Stomach (tissue), 9 donors: ENCODE results near the gene TEX19. TPM values are rescaled to one million over a fixed set of nuclear protein-coding genes. Genes with fewer than 3 reads are reported as not detected.

Experiments used
- DNase-seq, 2 donors: peaks; one replicate each; pipeline versions ENCODE4 v3.0.0 to v3.0.0-alpha.2; 2013 to 2019
- H3K27ac ChIP-seq, 5 donors: fragments of 200-600 bp in 4 of 5; sonication (generic) in 4 of 5; one replicate each; pipeline ENCODE4 v1.5.1; 2013 to 2019; ENCODE audit warnings: mild to moderate bottlenecking in 1 of 5, moderate library complexity in 1 of 5
- H3K27me3 ChIP-seq, 3 donors: fragments of 200-600 bp; sonication (generic); one replicate each; pipeline ENCODE4 v1.5.1; 2017 to 2019; ENCODE audit warnings: mixed run types in 1 of 3
- H3K36me3 ChIP-seq, 4 donors: fragments of 200-600 bp; sonication (generic); 1 replicate in 3 of 4; 2 replicates in 1 of 4; pipeline ENCODE4 v1.5.1; 2016 to 2019
- H3K4me1 ChIP-seq, 4 donors: fragments of 200-600 bp; sonication (generic); one replicate each; pipeline ENCODE4 v1.5.1; 2016 to 2019
- H3K4me3 ChIP-seq, 4 donors: fragments of 200-600 bp; sonication (generic) in 3 of 4; one replicate each; pipeline ENCODE4 v1.5.1; 2016 to 2019; ENCODE audit warnings: mild to moderate bottlenecking in 1 of 4
- H3K9me3 ChIP-seq, 4 donors: fragments of 200-600 bp; sonication (generic); one replicate each; pipeline ENCODE4 v1.5.1; 2016 to 2019
- EP300 ChIP-seq: sonication (generic); formaldehyde crosslinking; IDR thresholded peaks from one replicate; pipeline ENCODE4 v1.6.1; 2017; ENCODE audit warnings: antibody characterized with exemption
- POLR2A ChIP-seq, 4 donors: fragments of 450-650 bp; IDR thresholded peaks; one replicate each; pipeline ENCODE4 v1.6.1; 2016; ENCODE audit warnings: antibody characterized with exemption in 4 of 4, control low read depth in 2 of 4, mild to moderate bottlenecking in 1 of 4, moderate library complexity in 1 of 4
- POLR2AphosphoS5 ChIP-seq, 3 donors: sonication (generic); formaldehyde crosslinking; IDR thresholded peaks; one replicate each; pipeline ENCODE4 v1.6.1; 2016; ENCODE audit warnings: antibody characterized with exemption in 3 of 3
- WGBS, 5 donors: extraction: QIAGEN DNeasy Blood & Tissue Kit in 3 of 5; methylation state at CpG; one replicate each; pipeline versions ENCODE4 v1.1.5 to v1.1.7; 2013 to 2018; 5-methylcytosine and 5-hydroxymethylcytosine counted together
- intact Hi-C: fragments of 100-400 bp; cut with DNase I; formaldehyde crosslinking; loops from one replicate; pipeline ENCODE4 v1.15.1; 2023; ENCODE audit warnings: low total_unique reads
- polyA plus RNA-seq, 3 donors: library from polyadenylated mRNA; stranded (reverse); fragments of 200-250 nt; gene quantifications; one replicate each; pipeline ENCODE4 v1.2.3, GENCODE V29; 2013
- total RNA-seq, 5 donors: library from RNA; depleted of rRNA; stranded (reverse); fragments of >200 nt; gene quantifications; one replicate each; pipeline versions ENCODE4 v1.1.0 to v1.2.3, GENCODE V29; 2014 to 2016
- TF ChIP-seq, protein P1 (sequence below), 7 experiments: fragments of 450-650 bp in 4 of 7; fragments of 200-600 bp in 3 of 7; sonication (generic) in 3 of 7; IDR thresholded peaks; one replicate each; pipeline ENCODE4 v1.5.1; 2016 to 2019; ENCODE audit warnings: antibody characterized with exemption in 7 of 7, control low read depth in 2 of 7, mild to moderate bottlenecking in 1 of 7
- donor health status: healthy with polysubstance abuse.
- donor health status: Bipolar disorder and iron deficiency.
- donor health status: healthy.

The TEX19 gene
- total and polyA plus RNA-seq, 8 donors: not detected

DNA sequence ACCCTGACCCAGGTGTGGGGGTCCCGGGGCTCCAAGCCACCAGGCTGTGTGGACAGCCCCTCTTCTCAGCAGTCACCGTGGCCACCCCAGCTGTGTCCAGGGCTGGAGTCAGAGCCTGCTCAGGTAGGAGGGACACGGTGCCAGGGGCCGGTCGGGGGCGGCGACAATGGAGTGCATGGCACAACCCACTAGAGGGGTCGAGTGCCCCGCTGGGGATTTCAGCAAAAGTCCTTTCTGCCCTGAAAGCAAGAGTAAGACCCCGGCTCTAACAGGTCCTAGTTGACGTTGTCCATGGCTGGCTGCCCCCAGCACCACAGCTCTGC is 23.8 kb downstream of the TEX19 start:
- TF ChIP-seq EP300 (no peak), POLR2A (IDR thresholded peaks at IDR 0.05) (no peak), POLR2AphosphoS5 (IDR thresholded peaks at IDR 0.05) (no peak)
- TF ChIP-seq, protein P1, sequence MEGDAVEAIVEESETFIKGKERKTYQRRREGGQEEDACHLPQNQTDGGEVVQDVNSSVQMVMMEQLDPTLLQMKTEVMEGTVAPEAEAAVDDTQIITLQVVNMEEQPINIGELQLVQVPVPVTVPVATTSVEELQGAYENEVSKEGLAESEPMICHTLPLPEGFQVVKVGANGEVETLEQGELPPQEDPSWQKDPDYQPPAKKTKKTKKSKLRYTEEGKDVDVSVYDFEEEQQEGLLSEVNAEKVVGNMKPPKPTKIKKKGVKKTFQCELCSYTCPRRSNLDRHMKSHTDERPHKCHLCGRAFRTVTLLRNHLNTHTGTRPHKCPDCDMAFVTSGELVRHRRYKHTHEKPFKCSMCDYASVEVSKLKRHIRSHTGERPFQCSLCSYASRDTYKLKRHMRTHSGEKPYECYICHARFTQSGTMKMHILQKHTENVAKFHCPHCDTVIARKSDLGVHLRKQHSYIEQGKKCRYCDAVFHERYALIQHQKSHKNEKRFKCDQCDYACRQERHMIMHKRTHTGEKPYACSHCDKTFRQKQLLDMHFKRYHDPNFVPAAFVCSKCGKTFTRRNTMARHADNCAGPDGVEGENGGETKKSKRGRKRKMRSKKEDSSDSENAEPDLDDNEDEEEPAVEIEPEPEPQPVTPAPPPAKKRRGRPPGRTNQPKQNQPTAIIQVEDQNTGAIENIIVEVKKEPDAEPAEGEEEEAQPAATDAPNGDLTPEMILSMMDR (IDR thresholded peaks at IDR 0.05): no peak
- H3K27me3 ChIP-seq: peaks cover 2 to 90% (median 44%) of the 10 kb centered on the region in 3 donors
- no peak for DNase-seq
- intact Hi-C loops: no loop called here
- H3K9me3 ChIP-seq: no peaks in the 10 kb centered on the region
- H3K27ac ChIP-seq: no peak overlapping the region
- no peak overlapping the region for H3K4me3 ChIP-seq
- H3K36me3 ChIP-seq: no peaks in the 10 kb centered on the region
- WGBS, 5 donors: 58 to 85% (median 80%) methylated on average over 3 to 11 of the region's 11 CpGs
- peaks cover 7 to 44% (median 35%) of the 10 kb centered on the region in 4 donors for H3K4me1 ChIP-seq

DNA sequence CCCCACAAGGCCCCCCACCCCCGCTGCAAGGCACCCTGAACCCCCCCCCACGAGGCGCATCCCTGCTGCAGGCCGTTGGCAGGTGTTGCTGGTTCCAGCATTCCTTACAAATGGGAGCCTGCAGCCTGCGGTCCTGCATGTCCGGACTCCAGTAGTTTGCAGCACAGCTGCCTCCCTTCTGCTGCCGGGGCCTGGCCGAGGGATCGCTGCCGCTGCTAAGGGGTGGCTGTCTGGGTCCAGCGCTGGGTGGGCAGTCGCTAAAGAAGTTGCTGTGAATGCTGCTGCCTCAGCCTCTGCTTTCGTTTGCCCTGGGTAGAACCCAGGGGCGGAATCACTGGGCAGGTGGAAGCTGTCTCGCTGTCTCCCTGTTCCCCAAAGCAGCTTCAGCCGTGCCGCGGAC is 24.4 kb downstream of the TEX19 start:
- Histone ChIP-seq H3K27ac (no peak overlapping the region), H3K9me3 (no peaks in the 10 kb centered on the region), H3K4me1 (peaks cover 7 to 49% (median 40%) of the 10 kb centered on the region in 4 donors), H3K36me3 (no peaks in the 10 kb centered on the region), H3K27me3 (peaks cover 2 to 90% (median 41%) of the 10 kb centered on the region in 3 donors), H3K4me3 (no peak overlapping the region)
- WGBS, 5 donors: 48 to 71% (median 69%) methylated on average over 3 to 18 of the region's 18 CpGs
- intact Hi-C loops: no loop called here
- no peak for DNase-seq
- TF ChIP-seq, protein P1 (IDR thresholded peaks at IDR 0.05): no peak
- TF ChIP-seq POLR2AphosphoS5 (IDR thresholded peaks at IDR 0.05): no peak
- no peak for TF ChIP-seq POLR2A (IDR thresholded peaks at IDR 0.05)
- TF ChIP-seq EP300: no peak

DNA sequence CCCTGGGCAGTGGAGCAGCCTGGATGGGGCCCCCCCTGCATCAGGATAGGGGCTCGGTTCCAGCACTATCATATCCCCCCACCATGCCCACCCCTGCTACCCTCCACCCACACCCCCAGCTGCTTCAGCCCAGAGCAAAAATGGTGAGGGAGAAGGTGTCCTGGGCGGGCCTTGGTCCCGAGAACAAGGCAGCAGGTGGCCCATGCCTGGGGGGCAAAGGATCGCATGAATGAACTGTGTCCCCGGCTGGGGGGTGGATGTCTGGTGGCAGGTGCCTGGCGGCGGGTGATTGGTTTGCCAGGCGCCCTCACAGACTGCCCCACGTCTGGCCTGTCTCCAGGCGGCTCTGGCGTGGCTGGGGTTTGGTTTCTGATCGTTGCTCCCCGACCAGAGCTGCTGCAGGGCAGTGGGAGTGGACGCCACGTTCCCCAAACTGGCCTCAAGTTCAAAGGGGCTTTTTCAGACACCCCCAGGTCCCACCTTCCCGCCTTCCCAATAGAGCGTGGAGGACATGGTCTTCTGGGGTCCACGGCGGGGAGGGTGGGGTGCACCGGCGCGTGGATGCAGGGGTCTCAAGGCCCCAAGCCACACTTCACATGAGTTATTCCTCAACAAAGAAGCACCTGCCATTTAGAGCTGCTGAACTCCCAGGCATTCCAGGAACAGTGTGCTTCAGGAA is 25.1 kb downstream of the TEX19 start:
- TF ChIP-seq POLR2A (IDR thresholded peaks at IDR 0.05): no peak
- TF ChIP-seq, protein P1 (IDR thresholded peaks at IDR 0.05): peak in 1 of 7 experiments; percentile 26
- H3K4me1 ChIP-seq: peaks cover 7 to 49% (median 40%) of the 10 kb centered on the region in 4 donors
- H3K27ac ChIP-seq: no peak overlapping the region
- H3K4me3 ChIP-seq: no peak overlapping the region
- intact Hi-C loops: no loop called here
- H3K9me3 ChIP-seq: no peaks in the 10 kb centered on the region
- peaks cover 2 to 82% (median 36%) of the 10 kb centered on the region in 3 donors for H3K27me3 ChIP-seq
- 54 to 65% (median 55%) methylated on average over 15 to 22 of the region's 22 CpGs for WGBS, 5 donors
- no peaks in the 10 kb centered on the region for H3K36me3 ChIP-seq
- no peak for DNase-seq

DNA sequence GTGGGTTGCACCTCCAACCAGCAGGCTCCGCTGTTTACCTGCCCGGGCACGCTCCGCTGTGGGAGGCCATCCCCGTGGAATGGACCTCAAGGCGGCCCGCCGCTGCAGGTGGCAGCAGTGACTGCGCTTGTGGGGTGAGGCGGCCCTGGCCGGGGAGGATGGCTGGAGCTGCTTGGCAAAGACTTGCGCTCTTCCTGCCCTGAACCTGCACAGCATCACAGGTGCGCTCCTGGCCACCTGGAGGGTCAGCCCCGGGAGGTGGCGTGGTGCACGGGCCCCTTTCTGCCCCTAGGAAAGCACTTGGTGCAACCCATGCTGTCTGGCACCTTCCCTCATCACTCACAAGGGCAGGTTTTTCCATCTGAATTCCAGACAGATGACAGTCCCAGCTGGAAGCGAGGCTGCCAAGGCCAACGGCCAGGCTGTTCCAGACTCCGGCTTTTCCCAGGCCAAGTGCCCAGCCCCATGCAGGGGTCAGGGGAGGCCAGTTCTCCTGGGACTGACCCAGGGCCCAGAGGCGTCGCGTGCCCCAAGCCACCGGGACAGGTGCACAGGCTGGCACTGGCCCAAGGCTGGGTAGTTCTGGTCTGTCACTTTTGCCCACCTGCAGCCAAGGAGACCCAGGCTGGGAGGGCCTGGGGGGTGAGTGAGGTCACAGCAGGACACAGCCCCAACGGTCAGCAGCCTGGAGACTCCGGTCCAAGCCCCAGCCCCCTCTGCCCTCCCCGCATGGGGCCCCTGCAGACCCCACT is 25.9 kb downstream of the TEX19 start:
- TF ChIP-seq, protein P1 (IDR thresholded peaks at IDR 0.05): peak in 2 of 7 experiments; percentile 6 to 31
- no peak for TF ChIP-seq POLR2AphosphoS5 (IDR thresholded peaks at IDR 0.05)
- Histone ChIP-seq H3K9me3 (no peaks in the 10 kb centered on the region), H3K36me3 (no peaks in the 10 kb centered on the region), H3K4me1 (peaks cover 7 to 46% (median 40%) of the 10 kb centered on the region in 4 donors), H3K27me3 (peaks cover 0 to 75% (median 30%) of the 10 kb centered on the region in 3 donors), H3K4me3 (no peak overlapping the region), H3K27ac (peak overlapping the region in 1 of 5 donors; percentile 56)
- DNase-seq: peak; percentile 63 to 85
- 18 to 35% (median 29%) methylated on average over 7 to 26 of the region's 26 CpGs for WGBS, 5 donors
- intact Hi-C loops: no loop called here
